Middle frontal gyrus (tissue), 1 donor: ENCODE results near the gene PTPN6.
A peak's percentile ranks its signal among the peaks of the same experiment; 100 is the strongest.

Experiments
- DNase-seq: peaks from one replicate; pipeline ENCODE4 v3.0.0-alpha.2; 2015; ENCODE audit warnings: low spot score; ENCODE audit errors: extremely low spot score

The PTPN6 gene

GRCh38 chr12:6956021-6956727 is 5.0 kb downstream of the PTPN6 start:
- DNase-seq: no peak

- DNase-seq: no peak
These were observed 6.1 kb downstream of the PTPN6 start for GRCh38 chr12:6957151-6957701.

- no peak for DNase-seq
These were observed 6.8 kb downstream of the PTPN6 start for GRCh38 chr12:6957741-6958608.

- no peak for DNase-seq
These were observed 7.5 kb downstream of the PTPN6 start for GRCh38 chr12:6958609-6959057.

- no peak for DNase-seq
These were observed 8.1 kb downstream of the PTPN6 start for GRCh38 chr12:6959058-6959804.

GRCh38 chr12:6959805-6960592 is 8.8 kb downstream of the PTPN6 start:
- DNase-seq: no peak

- no peak for DNase-seq
These were observed 9.6 kb downstream of the PTPN6 start for GRCh38 chr12:6960593-6961277.

GRCh38 chr12:6961278-6961694 is 10.1 kb downstream of the PTPN6 start:
- DNase-seq: no peak

GRCh38 chr12:6961695-6962284 is 10.6 kb downstream of the PTPN6 start:
- DNase-seq: no peak

GRCh38 chr12:6962285-6963015 is 11.3 kb downstream of the PTPN6 start:
- no peak for DNase-seq

- DNase-seq: no peak
These were observed 12.0 kb downstream of the PTPN6 start for GRCh38 chr12:6963016-6963731.

- DNase-seq: no peak
These were observed 12.7 kb downstream of the PTPN6 start for GRCh38 chr12:6963791-6964413.

GRCh38 chr12:6964605-6965025 is 13.5 kb downstream of the PTPN6 start:
- DNase-seq: no peak

GRCh38 chr12:6965026-6965661 is 14.0 kb downstream of the PTPN6 start:
- peak; percentile 66 for DNase-seq

GRCh38 chr12:6965714-6966113 is 14.6 kb downstream of the PTPN6 start:
- no peak for DNase-seq

GRCh38 chr12:6966351-6966750 is 15.2 kb downstream of the PTPN6 start:
- DNase-seq: no peak

- DNase-seq: no peak
These were observed 16.5 kb downstream of the PTPN6 start for GRCh38 chr12:6967651-6968100.
